HG03196 (cell line): ENCODE measurements around the gene GPR137.
"Not testable (repeated sequence)": the region's sequence is repeated elsewhere in the genome, so short reads cannot be mapped to it uniquely, and the experiment has no call there.

ENCODE experiments used
- ATAC-seq: cut with Tn5 transposase; IDR thresholded peaks from one replicate; pipeline ENCODE4 v1.9.1; 2021; ENCODE audit not compliant: unreplicated experiment

The GPR137 gene

DNA sequence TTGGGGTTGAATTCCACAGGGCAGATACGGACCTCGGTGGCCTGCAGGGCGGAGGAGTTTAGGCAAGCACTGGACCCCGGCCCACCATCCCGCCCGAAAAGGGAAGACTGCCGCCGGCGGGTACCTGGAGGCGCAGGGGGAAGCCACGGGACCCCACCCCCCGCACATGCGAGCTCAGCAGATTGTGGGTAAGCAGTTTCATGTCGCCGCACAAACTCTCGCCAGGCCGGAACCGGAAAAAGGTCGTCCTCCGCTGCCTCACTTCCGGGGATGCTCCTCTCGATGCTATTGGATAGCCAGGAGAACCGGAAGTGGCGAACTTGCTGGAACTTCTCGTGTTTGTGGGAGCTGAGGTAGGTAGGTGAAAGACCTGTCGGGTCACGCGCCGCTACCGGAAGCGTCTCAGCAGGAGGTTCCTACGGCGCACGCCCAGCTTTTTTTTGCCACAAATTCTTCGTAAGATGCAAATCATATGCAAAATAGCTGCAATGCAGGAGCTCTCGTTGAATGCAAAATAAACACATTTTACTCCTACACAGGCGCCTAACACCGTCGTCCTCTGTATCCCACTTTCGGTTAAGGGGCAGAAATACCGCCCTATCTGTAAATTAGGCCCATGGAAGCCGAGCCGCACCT lies 31.8 kb downstream of the GPR137 start, which contains the start of gene TRMT112:
Gene TRMT112, minus strand, starts transcription at position 235 of the 636 bp plus-strand sequence. Its CDS starts 33 bp downstream, at position 202.
- peak; percentile 47 for ATAC-seq

DNA sequence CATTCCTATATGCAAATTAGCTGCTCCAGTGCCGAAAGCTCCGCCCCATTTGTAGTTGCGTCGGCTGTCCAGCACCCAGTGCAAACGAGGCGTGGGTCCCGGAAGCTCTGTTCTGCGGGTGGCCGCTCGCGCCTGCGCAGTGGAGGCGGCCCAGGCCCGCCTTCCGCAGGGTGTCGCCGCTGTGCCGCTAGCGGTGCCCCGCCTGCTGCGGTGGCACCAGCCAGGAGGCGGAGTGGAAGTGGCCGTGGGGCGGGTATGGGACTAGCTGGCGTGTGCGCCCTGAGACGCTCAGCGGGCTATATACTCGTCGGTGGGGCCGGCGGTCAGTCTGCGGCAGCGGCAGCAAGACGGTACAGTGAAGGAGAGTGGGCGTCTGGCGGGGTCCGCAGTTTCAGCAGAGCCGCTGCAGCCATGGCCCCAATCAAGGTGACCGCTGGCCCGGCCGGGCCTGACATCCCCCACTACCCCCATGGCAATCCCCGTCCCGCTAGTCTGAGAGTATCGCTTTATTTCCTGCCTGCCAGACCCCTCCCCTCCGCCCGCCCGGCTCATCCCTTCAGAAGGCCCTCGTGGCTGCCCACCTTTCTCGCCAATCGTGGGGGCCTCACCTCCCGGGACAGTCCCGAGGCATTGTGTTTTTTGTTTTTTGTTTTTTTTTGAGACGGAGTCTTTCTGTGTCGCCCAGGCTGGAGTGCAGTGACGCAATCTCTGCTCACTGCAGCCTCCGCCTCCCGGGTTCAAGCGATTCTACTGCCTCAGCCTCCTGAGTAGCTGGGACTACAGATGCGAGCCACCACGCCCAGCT lies 32.5 kb downstream of the GPR137 start, which contains the start of gene PRDX5:
Gene PRDX5, plus strand, starts transcription at position 161 of the 805 bp plus-strand sequence. Its CDS starts 95 bp downstream, at position 256.
- ATAC-seq: peak; percentile 74

DNA sequence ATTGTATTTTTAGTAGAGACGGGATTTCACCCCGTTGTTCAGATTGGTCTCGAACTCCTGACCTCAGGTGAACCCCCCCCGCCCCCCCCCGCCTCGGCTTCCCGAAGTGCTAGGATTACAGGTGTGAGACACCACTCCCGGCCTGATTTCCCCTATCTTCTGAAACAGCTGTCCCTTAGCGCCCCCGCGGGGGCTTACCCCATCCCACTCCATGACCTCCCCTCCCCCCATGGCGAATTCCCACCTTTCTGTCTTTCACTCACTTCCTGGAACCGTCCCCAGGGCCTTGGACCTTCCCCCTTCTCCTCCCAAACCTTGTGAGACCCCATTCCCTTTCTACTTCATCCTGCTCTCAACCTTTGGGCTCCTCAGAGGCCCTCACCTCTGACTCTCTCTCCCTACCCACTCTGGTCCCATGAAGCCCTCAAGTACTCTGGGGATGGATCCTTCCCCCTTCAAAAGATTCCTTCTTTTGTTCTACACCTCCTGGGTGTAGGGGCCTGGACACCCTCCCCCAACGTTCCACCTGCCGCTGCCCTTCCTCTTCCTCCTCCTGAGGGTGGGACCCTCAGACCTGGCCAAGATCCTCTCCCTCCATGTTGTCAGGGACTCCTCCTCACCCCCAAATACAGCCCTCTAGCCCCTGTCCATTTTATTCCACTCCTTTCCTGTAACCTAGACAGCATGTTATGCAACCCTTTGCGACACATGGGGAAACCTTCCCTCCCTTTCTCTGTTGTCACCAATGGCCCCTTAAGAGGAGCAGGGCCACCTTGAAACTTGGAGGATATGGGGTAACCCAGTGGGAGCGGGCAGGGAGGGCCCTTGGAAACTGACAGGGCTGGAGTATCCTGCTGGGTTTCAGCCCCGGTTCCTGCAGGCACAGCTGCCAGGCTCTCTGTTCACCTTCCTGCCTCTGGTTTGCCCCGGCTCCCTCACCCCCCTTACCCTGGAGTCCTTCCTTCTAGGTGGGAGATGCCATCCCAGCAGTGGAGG lies 33.4 kb downstream of the GPR137 start:
- ATAC-seq: no peak

DNA sequence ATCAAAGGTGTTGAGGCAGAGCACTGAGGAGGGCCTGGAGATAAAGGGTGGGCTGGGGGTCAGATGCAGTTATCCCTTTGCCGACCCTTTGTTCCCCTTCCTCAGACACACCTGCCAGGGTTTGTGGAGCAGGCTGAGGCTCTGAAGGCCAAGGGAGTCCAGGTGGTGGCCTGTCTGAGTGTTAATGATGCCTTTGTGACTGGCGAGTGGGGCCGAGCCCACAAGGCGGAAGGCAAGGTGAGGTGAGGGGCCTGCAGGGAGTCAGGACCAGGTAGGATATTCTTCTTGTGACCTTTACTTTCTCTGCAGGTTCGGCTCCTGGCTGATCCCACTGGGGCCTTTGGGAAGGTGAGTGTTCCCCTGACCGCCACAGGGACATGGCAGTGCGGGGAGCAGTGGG lies 34.9 kb downstream of the GPR137 start:
- ATAC-seq: no peak

DNA sequence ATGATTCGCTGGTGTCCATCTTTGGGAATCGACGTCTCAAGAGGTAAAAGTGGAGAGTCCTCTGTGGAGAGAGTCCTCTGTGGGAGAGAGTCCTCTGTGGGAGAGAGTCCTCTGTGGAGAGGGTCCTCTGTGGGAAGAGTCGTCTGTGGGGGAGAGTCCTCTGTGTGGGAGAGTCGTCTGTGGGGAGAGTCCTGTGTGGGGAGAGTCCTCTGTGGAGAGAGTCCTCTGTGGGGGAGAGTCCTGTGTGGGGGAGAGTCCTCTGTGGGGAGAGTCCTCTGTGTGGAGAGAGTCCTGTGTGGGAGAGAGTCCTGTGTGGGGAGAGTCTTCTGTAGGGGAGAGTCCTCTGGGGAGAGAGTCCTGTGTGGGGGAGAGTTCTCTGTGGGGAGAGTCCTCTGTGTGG lies 35.4 kb downstream of the GPR137 start:
- ATAC-seq: no peak

DNA sequence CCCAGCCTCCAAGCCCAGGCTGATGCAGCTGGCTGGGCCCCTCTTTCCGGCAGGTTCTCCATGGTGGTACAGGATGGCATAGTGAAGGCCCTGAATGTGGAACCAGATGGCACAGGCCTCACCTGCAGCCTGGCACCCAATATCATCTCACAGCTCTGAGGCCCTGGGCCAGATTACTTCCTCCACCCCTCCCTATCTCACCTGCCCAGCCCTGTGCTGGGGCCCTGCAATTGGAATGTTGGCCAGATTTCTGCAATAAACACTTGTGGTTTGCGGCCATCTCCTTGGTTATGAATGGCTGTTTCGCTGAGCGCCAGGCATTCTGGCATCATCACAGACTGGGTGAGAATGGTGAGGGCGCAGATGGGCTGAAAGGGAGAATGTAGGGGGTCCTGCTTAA lies 35.9 kb downstream of the GPR137 start:
- ATAC-seq: no peak

DNA sequence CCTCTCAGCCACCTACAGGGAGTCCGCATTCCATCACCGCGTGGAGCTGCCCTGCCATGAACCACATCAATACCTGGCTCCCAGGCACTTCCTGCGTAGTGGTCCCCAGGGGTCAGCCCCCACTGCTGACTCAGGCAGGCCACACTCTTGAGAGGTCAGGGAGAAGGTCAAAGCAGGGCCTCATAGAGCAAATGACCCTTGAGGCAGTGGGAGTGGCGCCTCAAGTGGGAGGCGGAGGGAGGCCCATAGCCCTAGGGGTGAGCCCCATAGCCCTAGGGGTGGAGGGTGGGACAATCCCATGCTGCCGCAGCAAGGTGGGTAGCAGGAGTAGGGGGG lies 37.2 kb downstream of the GPR137 start:
- ATAC-seq: no peak

DNA sequence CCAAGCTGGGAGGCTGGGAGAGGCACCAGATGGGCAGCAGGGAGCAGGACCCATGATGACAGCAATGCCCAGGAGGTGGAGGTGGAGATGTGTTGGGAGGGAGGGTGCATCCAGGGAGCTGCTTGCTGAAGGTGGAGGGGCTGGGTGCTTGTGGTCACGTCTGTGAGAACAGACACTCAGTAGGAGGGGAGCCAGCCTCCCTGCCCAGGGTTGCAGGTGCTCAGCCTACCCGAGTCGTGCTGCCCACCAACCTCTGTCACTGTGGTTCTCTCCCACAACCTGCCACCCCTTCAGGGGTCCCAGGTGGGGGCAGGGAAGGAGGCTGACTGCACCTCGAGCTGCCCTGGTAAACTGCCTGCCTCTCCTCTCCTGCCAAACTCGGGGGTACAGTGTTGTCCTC lies 37.7 kb downstream of the GPR137 start:
- no peak for ATAC-seq

DNA sequence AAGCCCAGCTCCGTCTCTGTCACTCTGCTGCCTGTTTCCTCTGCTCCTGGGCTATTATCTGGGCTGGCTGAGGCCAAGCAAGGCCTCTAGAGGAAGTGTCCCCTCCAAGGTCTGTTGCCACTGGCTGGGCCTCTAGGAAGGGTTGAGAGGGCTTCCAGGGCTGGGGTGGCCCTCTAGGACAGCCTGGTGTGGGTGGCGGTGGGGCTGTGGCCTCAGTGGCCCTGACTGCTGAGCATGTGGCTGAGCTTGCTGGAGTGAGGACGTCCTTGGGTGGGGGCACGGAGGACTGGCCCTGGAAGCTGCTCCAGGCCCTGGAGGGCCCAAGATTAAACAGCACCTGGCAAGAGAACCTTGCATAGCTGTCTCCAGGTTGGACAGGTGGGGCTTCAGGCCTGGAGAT lies 38.3 kb downstream of the GPR137 start:
- not testable (repeated sequence) for ATAC-seq

DNA sequence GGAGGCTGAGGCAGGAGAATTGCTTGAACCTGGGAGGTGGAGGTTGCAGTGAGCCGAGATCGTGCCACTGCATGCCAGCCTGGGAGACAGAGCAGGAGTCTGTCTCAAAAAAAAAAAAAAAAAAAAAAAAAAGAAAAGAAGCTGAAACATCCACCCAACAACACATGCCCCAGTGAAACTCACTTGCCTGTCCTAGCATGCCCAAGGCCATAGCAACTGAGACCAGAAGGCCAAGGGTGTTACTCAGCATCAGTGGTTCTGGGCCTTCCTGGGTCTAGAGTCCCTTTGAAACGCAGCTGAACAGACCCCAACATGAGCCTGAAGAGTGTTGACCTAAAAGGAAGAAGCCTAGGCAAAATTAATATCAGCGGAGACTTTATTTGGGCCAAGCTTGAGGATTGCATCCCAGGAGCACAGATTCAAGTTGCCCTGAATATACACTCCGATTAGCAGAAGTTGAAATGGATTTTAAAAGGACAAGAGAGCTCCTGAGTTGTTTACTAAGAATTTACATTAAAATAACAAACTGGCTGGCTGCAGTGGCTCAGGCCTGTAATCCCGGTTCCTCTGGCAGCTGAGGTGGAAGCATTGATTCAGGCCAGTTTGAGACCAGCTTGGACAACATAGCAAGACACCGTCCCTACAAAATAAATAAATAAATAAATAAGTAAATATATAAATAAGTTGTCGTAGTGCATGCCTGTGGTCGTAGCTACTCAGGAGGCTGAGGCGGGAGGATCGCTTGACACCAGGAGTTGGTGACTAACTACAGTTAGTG lies 39.2 kb downstream of the GPR137 start:
- ATAC-seq: no peak

DNA sequence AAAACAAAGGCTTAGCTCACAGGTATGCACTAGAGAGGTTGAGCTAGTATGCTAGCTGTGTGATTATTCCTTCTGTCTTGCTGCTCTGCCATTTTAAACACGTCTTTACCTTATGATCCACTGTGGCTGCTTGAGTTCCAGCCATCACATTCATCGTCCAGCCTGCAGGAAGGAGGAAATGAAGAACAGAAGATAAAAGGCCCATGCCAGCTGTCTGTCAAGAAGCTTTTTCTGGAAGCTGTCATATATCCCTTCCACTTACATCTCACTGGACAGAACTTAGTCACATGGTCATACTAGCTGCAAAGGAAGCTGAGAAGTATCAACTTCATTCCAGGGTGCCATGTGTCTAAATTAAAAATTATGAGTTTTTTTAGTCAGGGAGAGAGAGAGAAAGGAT lies 41.7 kb downstream of the GPR137 start:
- no peak for ATAC-seq

DNA sequence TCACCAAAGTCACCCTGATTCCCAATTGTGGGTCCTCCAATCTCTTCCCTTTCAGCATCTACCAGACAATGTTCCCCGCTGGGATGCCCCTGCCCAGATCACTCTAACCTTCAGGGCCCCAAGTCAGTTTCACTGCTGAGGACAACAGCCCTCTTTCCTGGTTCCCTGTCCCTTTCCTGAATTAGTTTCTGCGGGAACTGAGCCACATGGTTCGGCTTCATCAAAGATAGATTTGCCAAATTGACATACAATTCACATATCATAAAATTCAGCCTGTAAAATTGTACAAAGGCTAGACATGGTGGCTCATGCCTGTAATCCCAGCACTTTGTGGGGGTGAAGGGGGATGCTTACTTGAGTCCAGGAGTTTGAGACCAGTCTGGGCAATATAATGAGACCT lies 42.3 kb downstream of the GPR137 start:
- no peak for ATAC-seq

DNA sequence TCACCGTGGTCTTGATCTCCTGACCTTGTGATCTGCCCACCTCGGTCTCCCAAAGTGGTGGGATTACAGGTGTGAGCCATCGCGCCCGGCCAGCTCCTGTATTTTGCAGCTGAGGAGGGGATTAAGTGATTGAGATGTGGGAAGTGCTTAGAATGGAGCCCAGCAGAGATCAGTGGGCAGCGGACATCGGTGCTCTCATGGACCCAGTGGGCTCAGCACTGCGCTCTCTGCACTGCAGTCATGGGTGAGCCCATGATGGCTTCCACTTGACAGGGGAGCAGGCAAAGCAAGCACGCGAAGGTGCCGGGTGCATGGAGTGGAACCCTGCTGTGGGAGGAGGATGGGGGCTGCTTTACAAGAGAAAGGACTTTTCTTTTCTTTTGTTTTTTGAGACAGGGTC lies 45.2 kb downstream of the GPR137 start:
- no peak for ATAC-seq

DNA sequence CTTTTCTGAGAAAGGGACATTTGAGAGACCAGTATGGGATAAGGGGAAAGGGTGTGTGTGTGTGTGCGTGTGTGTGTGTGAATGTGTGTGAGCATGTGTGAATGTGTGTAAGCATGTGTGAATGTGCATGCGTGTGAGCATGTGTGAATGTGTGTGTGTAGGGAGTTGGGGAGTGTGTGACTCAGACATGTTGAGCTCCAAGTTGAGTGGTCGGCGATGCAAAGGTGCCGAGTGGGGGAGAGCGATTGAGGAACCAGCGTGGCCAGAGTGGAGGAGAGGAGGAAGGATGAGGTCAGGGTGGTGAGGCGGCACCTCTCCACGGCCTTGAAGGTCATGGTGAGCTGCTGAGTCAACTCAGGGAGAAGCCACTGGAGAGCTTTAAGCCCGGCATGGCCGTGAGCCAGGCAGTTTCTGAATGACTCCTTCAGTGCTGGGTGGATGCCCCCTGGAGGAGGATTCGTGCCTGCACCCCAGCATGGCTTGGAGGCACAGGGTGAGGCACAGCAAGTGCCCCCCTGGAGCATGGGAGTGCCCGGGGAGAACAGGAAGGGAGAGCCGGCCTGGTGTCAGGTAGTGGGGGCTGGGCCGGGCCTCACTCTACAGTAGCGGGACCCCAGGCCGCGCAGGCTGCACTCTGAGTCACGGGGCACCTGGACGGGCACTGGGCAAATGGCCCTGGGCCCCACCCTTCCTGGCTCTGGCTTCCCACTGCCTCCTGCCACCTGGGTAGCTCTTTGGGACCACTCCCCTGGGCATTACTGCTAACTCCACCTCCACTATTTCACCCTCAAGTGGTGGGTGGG lies 46.1 kb downstream of the GPR137 start:
- ATAC-seq: peak; percentile 48

DNA sequence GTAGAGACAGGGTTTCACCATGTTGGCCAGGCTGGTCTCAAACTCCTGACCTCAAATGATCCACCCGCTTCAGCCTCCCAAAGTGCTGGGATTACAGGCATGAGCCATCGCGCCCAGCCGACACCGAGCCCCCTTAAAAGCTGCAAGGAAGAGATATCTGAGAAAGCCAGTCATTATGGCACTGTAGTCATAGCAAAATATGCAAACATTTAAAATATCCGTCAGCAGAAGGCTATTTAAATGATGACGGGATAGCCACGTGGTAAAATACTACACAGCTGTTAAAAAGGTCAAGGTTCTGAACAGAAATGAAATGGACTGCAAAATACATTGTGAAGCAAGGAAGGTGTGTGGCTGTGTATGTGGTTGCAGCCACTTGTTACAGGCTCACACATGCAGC lies 47.9 kb downstream of the GPR137 start:
- no peak for ATAC-seq

DNA sequence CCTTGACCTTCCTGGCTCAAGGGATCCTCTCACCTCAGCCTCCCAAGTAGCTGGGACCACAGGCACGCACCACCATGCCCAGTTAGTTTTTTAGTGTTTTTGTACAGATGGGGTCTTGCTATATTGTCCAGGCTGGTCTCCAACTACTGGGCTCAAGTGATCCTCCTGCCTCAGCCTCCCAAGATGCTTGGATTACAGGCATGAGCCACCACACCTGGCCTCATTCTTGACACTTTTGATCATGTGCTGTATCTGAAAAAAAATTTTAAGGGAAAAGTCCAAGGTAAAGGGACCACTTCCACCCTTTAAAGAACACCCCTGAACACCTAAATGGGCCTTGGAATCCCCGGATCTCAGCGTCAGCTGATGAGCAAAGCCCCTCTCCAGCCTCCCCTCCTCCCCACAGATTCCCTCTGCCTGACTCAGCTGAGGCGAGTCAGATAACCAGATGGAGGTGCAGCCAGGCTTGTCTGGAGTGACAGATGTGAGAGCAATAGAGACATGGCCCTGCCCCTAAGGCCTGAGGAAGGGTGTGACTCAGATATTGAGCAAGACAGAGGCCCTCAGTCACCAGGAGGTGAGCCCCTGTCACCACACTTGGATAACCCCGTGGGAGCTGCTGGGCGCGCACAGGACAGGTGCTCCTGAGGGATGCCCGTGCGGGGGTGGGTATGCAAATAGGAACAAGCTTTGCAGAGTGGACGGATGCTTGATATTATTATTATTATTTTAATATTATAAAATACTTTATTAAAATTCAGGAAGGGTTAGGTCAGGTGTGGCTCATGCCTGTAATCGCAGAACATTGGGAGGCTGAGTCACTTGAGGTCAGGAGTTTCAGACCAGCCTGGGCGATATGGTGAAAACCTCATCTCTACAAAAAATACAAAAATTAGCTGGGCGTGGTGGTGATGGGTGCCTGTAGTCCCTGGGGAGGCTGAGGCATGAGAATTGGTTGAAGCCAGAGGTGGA lies 49.4 kb downstream of the GPR137 start:
- ATAC-seq: peak; percentile 73

DNA sequence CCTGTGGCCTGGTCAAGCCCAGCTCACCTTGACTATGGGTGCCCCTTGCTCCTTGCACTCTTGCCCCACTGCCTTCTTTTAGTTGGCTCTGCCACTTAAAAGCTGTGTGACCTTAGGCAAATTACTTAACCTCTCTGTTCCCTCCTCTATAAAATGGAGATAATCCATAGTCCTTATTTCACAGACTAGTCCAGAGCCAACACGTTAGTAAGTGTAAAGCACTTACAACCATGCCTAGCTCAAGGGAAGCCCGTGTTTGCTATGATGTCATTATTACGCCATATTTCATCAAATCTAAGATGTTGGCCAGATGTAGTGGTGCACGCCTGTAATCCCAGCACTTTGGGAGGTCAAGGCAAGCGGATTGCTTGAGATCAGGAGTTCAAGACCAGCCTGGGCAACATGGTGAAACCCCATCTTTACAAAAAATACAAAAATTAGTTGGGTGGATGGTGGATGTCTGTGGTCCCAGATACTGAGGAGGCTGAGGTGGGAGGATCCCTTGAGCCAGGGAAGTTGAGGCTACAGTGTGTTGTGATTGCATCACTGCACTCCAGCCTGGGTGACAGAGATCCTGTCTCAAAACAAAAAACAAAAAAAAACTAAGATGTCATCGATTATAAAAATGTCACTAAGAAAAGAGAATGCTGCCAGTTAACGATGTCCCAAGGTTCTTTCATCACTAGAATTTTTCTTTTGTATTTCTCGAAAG lies 52.0 kb downstream of the GPR137 start:
- ATAC-seq: no peak

DNA sequence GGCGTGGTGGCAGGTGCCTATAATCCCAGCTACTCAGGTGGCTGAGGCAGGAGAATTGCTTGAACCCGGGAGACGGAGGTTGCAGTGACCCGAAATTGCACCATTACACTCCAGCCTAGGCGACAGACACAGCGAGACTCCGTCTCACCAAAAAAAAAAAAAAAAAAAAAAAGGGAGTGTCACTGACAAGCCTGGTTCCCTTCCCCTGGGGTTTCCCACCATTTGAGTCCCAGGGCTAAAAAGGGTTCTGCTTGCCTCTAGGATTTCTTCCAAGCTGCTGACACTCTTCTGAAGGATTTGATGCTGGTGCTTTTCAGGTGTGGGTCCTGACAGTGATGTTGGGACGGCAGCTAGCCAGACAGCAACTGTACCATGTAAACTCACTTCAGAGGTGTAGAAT lies 53.1 kb downstream of the GPR137 start:
- ATAC-seq: no peak
